CD4-positive, alpha-beta T cell treated with Interleukin-6 for 4 hours (primary cell): ENCODE results near the gene RLBP1.

Experiments
- DNase-seq: peaks from one replicate; pipeline ENCODE4 v3.0.0-alpha.2; 2020; ENCODE audit warnings: mixed read lengths

The RLBP1 gene

DNA sequence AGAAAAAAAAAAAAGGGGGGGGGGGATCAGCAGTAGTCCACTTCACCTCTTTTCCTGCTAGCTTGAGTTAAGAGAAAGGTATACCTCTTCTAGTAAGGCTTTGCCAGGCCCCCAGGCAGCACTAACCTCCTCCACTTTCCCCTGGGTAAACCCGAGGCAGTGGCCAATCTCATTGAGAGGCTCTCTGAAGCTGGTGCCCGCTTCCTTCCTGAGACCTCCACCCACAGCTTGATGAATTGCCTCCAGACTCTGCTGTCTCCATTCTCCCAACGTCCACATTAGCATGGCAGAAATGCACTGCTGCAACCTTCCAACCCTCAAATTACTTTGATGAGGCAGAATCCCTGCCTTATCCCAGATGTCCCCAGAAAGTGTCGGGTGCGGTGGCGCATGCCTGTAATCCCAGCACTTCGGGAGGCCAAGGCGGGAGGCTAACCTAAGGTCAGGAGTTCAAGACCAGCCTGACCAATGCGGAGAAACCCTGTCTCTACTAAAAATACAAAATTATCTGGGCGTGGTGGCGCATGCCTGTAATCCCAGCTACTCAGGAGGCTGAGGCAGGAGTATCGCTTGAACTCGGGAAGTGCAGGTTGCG is 15.3 kb downstream of the RLBP1 start:
- no peak for DNase-seq

DNA sequence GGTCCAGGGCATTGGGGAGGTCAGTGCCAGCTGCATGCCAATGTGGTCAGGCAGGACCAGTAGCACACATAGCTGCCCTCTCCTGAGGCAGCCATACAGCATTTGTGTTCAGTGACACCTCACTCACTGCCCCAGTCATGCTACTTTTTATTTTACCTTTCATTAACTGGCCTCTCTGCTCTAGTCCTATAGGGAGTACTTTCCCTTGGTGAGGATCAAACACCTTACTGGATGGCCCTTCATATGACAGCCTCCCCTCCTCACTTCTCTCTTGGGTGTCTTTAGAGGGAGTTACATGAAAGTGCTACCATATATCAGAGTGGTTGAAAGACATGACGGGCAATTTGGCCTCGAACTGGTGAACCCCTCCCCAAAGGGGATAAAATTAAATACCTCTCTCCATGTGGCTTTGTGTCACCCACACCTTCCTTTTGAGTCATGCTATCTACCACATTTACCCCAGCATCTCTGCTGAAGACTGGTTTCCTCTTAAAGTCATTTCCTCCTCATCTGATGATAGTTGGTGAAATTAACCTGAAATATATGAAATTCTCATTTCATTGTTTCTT is 17.6 kb downstream of the RLBP1 start:
- peak; percentile 3 for DNase-seq

DNA sequence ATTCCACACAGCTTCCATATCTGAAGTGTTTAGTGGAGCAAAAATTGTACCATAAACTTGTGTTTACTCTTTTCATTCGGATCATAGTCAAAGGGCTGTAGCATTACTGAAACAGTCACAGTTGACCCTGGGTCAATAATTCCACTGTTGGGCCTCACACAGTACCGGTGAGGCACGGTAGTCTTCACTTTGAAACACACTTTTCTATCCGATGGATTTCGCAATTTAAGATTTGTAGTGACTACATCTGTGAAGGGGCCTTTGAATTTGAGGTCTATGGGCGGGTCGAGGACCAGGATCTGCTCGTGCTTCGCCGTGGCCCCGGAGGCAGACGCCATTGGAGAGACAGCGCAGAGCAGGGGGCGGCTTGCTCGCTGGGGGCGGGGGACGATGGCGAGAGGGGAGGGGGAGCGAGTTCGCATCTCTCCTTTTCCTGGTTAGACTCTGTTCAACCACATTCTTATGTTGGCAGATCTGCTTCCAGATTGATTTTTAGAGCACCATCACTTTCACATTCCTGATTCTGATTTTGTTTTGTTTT is 19.8 kb downstream of the RLBP1 start:
- no peak for DNase-seq

DNA sequence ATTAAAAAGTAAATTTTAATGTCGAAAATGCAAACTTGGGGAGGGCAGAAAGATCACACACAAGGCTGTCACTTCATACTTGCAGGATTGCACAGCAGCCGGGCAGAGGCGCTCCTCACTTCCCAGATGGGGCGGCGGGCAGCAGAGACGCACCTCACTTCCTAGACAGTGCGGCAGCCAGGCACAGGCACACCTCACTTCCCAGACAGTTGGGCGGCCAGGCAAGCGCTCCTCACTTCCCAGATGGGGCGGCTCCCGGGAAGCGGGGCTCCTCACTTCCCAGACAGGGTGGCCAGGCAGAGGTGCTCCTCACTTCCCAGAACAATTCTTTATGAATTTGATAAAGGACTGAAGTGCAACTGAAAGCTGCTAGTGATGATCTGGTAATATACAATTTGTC is 21.2 kb downstream of the RLBP1 start:
- DNase-seq, result no peak

DNA sequence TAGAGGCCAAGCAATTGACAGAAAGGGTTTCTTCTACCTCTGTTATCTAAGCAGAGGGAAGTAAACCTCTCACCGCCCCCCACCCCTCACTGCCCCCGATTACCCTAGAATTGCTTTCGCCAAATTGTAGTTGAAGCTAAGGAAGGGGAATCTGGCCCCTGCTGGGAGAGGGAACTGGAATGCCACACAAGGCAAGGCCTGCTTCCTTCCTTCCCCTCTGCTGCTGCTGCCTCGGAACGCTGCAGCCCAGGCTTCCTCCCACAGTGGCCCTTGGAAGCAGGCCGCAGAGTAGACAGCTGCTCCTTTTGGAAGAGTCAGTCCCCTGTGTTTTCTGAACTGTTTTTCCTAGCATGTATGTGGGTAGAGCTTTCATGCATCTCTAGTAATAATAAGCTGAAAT is 21.6 kb downstream of the RLBP1 start:
- DNase-seq, result no peak

DNA sequence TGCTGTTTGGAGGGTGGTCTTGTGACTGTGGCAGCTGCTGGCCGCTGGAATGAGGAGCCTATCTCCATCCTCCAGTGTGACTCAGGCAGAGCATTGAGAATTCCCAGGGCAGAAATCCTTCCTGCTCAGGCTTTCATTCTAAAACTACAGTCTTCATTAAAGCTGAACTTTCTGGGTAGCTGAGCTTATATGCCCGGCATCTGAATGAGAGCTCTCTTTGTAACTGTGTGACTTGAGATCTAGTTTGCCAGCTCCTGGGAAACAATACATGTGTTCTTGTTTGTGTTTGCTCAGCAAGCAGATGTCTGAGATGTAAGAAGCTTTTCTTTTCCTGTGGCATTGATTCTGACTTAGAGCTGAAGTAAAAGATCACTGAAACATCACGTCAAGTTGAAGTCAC is 22.4 kb downstream of the RLBP1 start:
- DNase-seq, result no peak

DNA sequence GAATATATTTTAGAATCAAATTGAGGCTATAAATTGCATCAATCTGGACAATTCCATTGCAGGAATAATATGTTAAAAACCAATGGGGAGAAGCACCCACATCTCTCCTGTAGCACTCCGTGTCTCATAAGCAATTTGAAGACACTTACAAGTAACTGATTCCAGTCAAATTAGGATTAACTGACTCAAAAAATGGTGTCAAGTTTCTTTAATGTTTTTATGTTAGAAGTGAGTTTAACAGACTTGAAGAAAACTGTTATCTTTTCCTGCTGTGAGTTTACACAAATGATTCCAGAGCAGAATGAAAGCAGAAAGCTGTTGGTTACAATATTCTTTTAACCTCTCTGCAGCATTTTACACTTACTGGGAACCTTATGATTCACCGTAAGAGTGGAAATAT is 23.2 kb downstream of the RLBP1 start:
- no peak for DNase-seq

DNA sequence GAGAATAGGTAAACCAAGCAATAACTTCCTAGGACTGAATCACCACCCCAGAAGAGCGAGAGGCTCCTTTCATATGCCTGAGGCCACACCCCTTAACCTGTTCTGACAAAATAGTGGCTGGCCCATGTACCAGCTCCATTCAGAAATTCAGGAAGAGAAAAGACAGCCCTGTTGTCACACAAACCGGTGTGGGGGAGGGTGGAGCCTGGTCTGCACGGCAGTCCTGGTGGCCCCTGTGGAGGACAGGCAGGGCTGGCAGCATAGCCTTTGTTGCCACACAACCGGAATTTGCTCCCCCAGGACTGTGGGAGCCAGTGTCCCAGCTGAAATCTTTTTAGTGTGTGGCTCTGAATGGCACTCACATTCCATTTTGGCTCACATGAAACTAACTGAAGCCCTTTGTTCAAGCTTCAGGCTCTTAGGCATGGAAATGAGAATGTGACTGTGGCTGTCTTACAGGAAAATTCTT is 23.8 kb downstream of the RLBP1 start:
- DNase-seq, result no peak

DNA sequence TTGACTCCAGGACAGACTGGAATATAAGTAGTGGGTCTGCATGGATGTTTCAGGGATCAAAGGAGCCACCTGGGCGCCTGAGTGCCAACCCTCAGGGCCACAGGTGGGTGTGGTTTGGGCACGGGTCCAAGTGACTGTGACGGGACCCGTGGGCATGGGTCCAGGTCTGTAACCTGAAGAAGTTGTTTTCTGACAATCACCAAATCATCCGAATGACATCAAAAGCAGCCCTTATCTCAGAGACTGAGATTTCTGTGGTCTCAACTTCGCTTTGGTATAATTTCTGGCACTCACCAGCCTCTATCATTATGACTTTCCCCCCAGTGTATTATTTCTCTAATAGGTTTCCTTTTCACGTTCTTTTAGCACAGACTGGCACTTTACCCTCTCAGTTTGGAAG is 24.4 kb downstream of the RLBP1 start:
- DNase-seq, result no peak

DNA sequence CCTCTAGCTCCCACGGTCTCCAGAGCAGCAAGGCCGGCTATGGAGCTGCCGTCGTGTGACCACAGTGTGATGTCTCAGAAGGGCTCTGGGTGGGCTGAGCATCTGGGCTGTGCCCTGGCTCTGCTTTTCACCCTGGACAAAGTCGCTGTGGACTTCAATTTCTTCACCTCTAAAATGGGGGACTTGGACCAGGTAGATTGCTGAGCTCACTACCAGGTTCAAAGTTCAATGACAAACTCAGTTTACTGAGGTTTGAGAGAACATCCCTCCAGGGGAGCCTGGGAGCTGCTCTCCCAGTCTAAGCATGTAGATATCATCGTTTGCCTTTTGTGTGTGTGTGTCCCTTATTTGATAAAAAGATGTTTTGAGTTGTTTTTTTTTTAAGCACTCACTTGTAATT is 25.1 kb downstream of the RLBP1 start:
- DNase-seq, result no peak

DNA sequence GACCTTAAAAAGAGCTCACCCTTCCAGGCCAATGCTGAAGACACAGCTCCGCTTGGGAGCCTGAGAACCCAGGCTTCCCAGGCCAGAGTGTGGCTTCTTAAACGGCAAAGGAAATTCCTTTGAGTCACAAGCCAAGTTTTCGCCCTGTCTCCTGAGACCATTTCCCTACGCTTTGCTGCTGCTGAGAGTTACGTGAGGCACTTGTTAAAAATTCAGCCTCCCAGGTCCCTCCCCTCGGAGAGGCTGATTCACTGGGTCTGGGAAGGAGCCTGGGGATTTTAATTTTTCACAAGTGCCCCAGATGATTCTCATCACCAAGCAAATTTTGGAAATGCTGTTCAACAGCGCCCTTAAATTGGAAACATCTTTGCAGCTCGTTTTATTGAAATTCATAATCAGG is 25.5 kb downstream of the RLBP1 start:
- DNase-seq, result no peak

DNA sequence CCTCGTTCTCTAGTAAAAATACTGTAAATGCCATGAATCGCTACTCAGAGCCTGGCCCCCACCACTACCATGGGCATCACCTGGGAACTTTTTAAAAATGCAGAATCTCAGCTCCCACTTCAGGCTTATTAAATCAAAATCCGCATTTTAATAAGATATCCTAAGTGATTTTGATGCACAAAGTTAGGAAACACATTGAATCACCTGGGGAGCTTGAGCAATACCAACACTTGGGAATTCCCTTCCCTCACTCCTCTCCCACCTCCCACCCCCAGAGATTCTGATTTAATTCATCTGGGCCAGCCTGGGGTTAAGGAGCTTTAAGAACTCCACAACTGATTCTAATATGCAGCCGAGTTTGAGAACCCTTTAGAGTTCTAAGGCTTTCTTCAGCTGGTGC is 26.8 kb downstream of the RLBP1 start:
- no peak for DNase-seq

DNA sequence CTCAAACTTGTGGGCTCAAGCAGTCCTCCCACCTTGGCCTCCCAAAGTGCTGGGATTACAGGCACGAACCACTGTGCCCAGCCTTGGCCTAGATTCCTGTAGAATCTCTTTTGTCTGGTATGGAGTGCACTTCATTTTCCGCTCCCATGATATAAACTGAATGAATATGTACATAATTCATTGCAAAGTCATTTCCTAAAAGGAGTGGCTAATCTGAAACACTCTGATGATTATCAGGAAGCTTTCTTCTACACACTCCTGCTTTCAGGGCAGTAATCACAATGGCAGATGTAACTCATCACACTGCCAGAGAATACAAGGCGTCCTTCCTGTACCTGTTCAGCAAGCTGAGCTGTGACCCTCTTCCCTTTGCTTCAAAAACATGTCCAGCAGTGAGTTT is 28.6 kb downstream of the RLBP1 start:
- DNase-seq, result no peak

DNA sequence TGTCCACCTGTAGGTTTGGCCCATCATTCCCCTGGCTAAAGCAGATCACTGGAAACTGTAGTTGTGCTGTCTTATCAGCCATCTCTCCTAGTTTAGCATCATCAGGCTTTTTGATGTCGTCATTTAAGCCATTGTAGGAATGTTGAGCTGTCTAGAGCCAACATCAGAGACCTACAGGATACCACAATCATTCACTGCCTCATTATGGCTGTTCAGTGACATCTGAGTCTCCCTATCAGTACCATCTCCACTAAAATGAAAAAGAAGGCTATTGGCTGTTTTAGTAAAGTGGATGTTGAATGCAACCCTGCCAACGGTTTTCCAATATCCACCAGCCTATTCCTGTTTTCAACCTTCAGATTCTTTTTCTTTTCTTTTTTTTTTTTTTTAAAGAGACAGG is 29.2 kb downstream of the RLBP1 start:
- DNase-seq, result no peak

DNA sequence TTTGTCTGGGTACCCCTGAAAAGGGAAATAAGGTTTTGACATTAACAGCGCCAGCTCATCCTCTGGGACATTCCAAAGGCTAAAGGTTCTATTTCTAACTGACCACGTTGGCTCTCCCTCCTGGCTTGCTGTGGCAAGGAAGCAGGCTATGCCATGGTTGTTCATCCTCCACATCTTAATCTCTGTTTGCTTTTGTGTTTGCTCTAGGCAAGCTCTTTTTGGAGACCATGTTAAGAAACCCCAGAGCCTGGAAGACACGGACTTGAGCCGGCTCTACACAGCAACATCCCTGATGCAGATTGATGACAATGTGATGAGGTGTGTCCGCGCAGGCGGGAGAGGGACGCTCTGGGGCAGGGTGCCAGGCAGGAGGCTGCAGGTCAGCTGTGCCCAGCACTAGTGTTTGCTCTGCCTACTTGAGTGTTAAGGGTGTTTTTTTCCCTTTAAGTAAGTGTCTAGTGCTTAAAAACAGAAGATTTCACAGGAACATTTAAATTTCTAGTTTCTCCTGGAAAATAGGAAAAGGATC is 33.3 kb downstream of the RLBP1 start:
- no peak for DNase-seq

DNA sequence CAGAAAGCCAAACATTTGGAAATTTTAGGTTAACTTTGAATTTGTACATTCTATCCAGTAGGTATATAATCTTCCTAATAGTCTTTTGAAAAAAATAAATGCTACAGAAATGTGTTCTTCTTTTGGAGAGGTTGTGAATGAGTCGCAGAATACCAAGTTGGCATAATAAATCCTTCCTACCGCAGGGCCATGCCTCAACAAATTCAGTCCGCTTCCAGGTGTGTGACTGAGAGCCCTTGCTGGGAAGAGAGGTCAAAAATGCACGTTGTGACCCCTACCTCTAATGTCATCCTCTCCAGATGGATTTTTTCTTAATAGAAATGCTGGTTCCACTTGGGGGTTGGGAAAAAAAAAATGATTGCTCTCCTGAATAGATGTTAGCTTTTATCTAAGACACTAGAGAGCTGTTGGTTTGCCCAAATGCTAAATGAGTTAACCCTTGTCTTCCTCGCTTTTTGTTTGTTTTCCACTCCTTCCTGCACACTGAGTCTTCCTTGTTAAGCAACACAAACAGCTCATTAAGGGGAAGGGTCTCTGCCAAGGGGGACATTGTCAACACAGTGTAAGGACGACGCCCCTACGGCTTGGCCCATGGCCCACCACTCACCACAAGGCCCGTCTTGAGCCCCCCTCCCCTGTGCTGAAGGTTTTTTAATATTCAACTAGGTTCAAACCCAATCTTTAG is 33.9 kb downstream of the RLBP1 start:
- no peak for DNase-seq

DNA sequence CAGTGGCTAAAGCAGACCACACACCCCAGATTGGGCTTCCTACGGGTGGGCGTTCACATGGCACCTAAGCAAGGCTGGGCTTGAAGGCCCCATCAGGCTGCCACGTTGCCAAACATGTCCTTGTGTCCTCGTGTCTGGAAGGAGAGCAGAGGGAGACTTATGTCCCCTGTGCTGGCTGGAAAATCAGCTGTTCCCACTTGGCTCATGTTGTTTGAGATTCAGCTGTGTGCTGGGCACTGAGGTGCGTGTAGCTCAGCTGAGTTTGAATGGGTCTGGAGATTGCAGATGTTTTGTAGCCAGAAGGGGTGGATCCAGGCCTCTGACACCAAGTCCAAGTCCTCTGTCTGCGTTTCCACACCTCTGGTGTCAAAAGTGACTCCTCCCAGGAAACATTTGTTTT is 34.6 kb downstream of the RLBP1 start:
- no peak for DNase-seq

DNA sequence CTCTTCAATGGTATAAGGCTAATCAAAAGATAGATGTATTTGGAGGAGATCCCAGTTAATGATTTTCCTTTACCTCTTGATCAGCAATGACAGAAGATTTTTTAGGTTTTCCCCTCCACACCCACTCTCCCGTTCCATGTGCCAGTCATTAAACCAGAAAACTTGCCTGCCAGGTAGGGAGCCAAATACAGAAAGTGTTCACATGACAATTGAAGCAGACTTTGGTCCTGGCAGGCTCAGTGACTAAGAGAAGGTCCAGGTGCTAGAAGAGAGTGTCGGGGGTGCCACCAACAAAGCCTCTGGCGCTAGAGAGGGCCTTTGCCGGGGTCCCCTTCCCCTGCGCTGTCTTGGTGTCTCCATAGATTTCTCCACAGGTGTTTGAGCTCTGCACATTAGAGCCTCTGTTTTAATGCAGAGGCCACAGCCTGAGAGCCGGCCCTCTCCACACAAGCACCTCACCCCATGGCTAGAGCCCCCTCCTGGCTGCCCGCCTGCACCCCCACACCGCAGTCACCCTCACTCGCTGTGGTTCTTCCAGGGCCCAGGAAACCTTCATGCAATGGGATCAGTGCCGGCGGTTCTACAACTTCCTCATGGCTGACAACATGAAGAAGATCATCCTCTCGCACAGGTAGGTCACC is 36.4 kb downstream of the RLBP1 start:
- DNase-seq, result no peak

DNA sequence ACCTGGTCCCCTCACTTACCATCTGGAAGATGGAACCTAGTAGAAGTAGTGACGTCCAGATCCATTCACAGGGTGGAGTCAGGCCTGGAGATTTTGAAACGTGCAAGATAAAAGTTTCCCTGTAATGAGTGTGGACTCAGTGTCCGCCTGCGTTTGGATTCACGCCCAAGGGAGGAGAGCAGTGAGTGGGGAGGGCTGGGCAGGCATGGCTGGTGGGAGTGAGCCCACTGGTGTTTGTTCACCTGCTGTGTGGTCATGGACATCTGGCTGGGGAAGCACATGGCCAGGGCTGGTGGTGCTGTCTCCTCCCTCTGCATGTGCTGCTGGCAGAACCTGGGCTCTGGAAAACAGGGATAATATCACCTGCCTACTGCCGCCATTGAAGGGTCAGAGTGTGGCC is 37.0 kb downstream of the RLBP1 start:
- no peak for DNase-seq

DNA sequence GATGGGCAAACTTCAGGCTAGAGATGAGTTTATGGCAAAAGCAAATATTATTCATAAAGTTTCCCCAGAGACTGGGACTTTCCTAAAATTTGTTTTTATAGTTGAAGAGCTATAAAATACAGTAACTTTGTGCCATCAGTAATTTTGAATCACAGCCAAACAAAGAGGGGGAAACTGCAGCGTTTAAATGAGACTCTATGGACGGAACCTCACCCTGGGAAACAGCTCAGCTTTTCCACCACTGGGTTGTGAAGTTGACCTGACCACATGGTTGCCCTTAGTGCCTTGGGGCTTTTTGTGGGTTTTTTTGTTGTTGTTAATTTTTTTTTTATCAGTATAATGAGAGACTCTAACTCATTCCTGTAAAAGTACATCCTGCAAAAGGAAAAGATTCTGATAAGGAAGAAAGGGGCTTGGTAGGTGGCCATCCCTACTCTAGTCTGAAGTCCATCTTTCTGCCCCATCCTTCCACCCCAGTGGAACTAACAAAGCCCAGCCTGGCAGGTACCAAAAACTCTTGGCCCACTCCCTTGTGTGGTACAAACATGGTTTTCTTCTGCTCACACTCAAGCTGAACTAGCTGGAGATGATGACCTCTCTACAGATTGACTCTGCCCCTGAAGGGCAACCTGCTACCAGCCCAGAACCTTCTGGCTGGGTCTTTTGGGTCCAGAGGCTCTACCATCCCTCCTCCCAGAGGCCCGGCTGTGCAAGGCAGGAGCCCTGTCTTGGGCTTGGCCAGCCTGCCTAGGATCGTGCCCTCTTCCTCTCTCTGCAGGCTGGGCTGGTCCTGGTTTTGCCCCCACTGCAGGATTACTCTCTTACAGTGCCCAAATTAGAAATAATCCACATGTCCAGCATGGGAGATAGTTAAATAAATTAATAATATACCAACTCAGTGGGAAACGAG is 41.2 kb downstream of the RLBP1 start:
- no peak for DNase-seq

DNA sequence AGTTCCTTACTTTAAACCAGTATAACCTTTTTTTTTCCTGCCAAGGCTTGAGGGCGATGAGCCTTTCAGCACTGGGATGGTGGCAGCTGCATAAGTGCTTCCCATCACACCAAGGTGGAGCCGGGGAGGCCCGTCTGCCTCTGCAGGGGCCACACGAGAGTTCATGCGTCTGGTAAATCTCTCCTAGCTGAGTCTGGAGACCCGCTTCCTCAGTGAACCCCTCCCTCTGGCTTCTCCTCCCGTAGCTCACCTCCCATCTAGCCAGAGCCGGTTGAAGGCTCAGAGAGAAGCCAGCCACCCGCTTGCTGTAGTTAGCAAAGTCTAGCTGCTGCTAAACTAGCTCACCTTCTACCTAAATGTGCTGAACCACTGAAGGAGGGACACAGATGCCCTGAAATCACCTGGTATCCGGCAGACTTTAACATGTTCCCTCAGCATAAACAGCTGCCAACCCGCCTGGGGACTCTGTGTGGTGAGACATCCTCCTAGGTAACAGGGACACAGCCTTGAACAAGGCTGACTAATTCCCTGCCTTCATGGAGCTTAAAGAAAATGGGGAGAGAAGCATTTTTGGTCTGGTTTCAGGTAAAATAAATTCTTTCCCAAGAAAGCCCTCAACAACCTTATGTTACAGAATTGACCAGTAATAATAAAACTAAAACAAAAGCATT is 42.9 kb downstream of the RLBP1 start:
- no peak for DNase-seq
